ENCODE results near the gene FCSK. TPM values are rescaled to one million over a fixed set of nuclear protein-coding genes. Genes with fewer than 3 reads are reported as not detected.
A peak's percentile ranks its signal among the peaks of the same experiment; 100 is the strongest.

The FCSK gene
- total and polyA plus RNA-seq, 2 of the 13 experiments (the other 11 are each of a cell fraction or from before 2014, with no cell fraction given) = 9.1 to 19.2 TPM

DNA sequence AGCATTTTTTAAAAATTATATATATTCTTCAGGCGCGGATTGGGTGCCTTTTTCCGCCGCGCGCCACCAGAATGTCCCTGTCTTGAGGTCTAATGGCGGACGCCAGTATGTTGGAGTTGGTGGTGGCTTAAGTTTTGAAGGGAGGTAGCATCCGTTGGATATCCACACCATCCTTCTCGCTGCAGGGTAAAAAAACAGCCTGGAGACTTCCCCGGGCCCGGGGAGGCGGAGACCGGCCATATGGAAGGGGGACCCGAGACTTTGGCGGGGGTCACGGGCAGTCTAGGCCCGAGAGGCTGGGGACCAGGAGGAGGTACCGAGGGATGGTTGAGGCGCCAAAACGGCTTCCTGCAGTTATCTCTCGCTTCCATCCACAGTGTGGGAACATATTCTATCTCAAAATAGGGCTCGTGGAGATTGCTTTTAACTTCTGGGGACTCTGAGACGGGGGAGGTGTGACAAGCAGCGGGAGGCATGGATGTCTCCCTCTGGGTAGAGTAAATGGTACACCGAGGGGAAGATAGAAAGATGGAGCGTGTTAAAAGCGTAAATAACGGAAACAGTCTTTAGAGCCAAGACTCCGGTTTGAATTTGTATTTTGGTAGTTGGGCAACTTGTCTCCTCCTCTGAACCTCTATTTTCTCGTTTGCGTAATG is 69.5 kb downstream of the FCSK start, which contains the start of gene SF3B3 (continued):
- TF ChIP-seq ZSCAN31 (CRISPR knock-in tag; IDR thresholded peaks at IDR 0.05; ENCODE audit: low read depth) = no peak
- TF ChIP-seq FOXA1 (IDR thresholded peaks at IDR 0.05) = no peak
- TF ChIP-seq FOXA1 (CRISPR knock-in tag; IDR thresholded peaks at IDR 0.05) = no peak
- TF ChIP-seq ZNF282 (IDR thresholded peaks at IDR 0.05; ENCODE audit: partially characterized antibody) = no peak
- no peak for TF ChIP-seq STAG1 (CRISPR knock-in tag; IDR thresholded peaks at IDR 0.05)
- TF ChIP-seq ZNF431 (CRISPR knock-in tag; IDR thresholded peaks at IDR 0.05; ENCODE audit: borderline replicate concordance, low read depth) = no peak
- TF ChIP-seq IRF2 (CRISPR knock-in tag; IDR thresholded peaks at IDR 0.05) = 0 out of 2 replicates have a peak, but pooled peaks have one; percentile 52
- TF ChIP-seq MTF1 (CRISPR knock-in tag; IDR thresholded peaks at IDR 0.05) = no peak; the same call in 1 of the 2 replicates
- TF ChIP-seq ZNF556 (CRISPR knock-in tag; IDR thresholded peaks at IDR 0.05; ENCODE audit: borderline replicate concordance) = no peak
- TF ChIP-seq ZFP36L1 (CRISPR knock-in tag; IDR thresholded peaks at IDR 0.05) = peak; percentile 20; the same call in 1 of the 2 replicates
- TF ChIP-seq ZC3H4 (CRISPR knock-in tag; IDR thresholded peaks at IDR 0.05; ENCODE audit: borderline replicate concordance) = no peak
- TF ChIP-seq CAMTA2 (CRISPR knock-in tag; IDR thresholded peaks at IDR 0.05; ENCODE audit: borderline replicate concordance) = no peak
- no peak for TF ChIP-seq EEA1 (CRISPR knock-in tag; IDR thresholded peaks at IDR 0.05; ENCODE audit: borderline replicate concordance)
- TF ChIP-seq ZNF224 (CRISPR knock-in tag; IDR thresholded peaks at IDR 0.05) = peak; percentile 93; the same call in 1 of the 2 replicates
- TF ChIP-seq TCF7L2 (IDR thresholded peaks at IDR 0.05; ENCODE audit: low read depth, low read length) = no peak
- peak; percentile 75; the same call in 1 of the 2 replicates for TF ChIP-seq THAP11 (CRISPR knock-in tag; IDR thresholded peaks at IDR 0.05)
- TF ChIP-seq NFRKB (IDR thresholded peaks at IDR 0.05) = no peak; the same call in 1 of the 2 replicates
- no peak; the same call in 1 of the 2 replicates for TF ChIP-seq ZBTB3 (CRISPR knock-in tag; IDR thresholded peaks at IDR 0.05; ENCODE audit: borderline replicate concordance, low read depth)
- TF ChIP-seq SALL2 (CRISPR knock-in tag; IDR thresholded peaks at IDR 0.05) = no peak
- TF ChIP-seq ZNF460 (CRISPR knock-in tag; IDR thresholded peaks at IDR 0.05; ENCODE audit: borderline replicate concordance) = no peak
- no peak for TF ChIP-seq SRF (IDR thresholded peaks at IDR 0.05; ENCODE audit: low read depth, low read length)
- peak; percentile 69; the same call in 1 of the 2 replicates for TF ChIP-seq ZNF180 (CRISPR knock-in tag; IDR thresholded peaks at IDR 0.05; ENCODE audit: borderline replicate concordance, low read depth)
- 0 out of 2 replicates have a peak, but pooled peaks have one; percentile 62 for TF ChIP-seq ZBTB42 (CRISPR knock-in tag; IDR thresholded peaks at IDR 0.05)
- TF ChIP-seq, protein P1, sequence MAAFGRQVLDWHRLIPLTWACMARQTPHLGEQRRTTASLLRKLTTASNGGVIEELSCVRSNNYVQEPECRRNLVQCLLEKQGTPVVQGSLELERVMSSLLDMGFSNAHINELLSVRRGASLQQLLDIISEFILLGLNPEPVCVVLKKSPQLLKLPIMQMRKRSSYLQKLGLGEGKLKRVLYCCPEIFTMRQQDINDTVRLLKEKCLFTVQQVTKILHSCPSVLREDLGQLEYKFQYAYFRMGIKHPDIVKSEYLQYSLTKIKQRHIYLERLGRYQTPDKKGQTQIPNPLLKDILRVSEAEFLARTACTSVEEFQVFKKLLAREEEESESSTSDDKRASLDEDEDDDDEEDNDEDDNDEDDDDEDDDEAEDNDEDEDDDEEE (CRISPR knock-in tag; IDR thresholded peaks at IDR 0.05) = no peak
- TF ChIP-seq BCL6 (CRISPR knock-in tag; IDR thresholded peaks at IDR 0.05) = no peak; the same call in 1 of the 2 replicates
- TF ChIP-seq, protein P2, sequence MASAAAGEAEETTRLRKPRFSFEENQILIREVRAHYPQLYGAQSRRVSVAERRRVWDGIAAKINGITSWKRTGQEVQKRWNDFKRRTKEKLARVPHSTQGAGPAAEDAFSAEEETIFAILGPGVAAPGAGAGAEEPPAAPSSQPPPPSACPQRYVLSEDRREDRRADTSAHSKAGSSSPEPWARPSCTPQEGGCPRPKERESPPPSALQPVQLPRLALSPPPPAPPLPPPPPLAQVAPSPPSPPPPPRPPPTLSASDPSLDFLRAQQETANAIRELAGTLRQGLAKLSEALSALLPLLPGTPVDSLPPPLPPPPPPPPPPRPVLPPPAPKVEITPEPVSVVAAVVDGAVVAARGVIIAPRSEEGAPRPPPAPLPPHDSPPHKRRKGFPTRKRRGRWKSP (CRISPR knock-in tag; IDR thresholded peaks at IDR 0.05) = peak; percentile 90
- TF ChIP-seq ZNF766 (CRISPR knock-in tag; IDR thresholded peaks at IDR 0.05; ENCODE audit: borderline replicate concordance) = no peak
- no peak for TF ChIP-seq IKZF4 (CRISPR knock-in tag; IDR thresholded peaks at IDR 0.05; ENCODE audit: borderline replicate concordance, low read depth, not compliant biosample characterization)
- TF ChIP-seq, protein P3, sequence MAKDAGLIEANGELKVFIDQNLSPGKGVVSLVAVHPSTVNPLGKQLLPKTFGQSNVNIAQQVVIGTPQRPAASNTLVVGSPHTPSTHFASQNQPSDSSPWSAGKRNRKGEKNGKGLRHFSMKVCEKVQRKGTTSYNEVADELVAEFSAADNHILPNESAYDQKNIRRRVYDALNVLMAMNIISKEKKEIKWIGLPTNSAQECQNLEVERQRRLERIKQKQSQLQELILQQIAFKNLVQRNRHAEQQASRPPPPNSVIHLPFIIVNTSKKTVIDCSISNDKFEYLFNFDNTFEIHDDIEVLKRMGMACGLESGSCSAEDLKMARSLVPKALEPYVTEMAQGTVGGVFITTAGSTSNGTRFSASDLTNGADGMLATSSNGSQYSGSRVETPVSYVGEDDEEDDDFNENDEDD (CRISPR knock-in tag; IDR thresholded peaks at IDR 0.05; ENCODE audit: borderline replicate concordance) = peak; percentile 36; the same call in 1 of the 2 replicates
- TF ChIP-seq ZNF441 (CRISPR knock-in tag; IDR thresholded peaks at IDR 0.05; ENCODE audit: borderline replicate concordance) = peak; percentile 35; the same call in 1 of the 2 replicates

Measured in HepG2 (cell line).